Stimulated activated CD4-positive, alpha-beta T cell treated with anti-CD3 and anti-CD28 coated beads, Interleukin-2, amount 100 ng/mL, for 48 hours (primary cell): ENCODE results near the gene LAS1L.
"Not testable (repeated sequence)": the region's sequence is repeated elsewhere in the genome, so short reads cannot be mapped to it uniquely, and the experiment has no call there.

ENCODE experiments used
- DNase-seq, 2 donors: peaks; one replicate each; pipeline ENCODE4 v3.0.0-alpha.2; 2020

LAS1L gene

GRCh38 chrX:65534450-65535292 is at the start of gene LAS1L:
Gene LAS1L (minus strand): TSS chrX:65534787. CDS start chrX:65534715, 72 bp downstream.
- DNase-seq = peak; percentile 69 to 76

- no peak for DNase-seq
Measured at GRCh38 chrX:65582450-65583082, 48.0 kb upstream of the LAS1L start.

GRCh38 chrX:65581661-65582339 is 47.2 kb upstream of the LAS1L start:
- DNase-seq = peak; percentile 35 to 58

- DNase-seq = no peak
Measured at GRCh38 chrX:65578346-65578745, 43.8 kb upstream of the LAS1L start.

GRCh38 chrX:65576160-65576559 is 41.6 kb upstream of the LAS1L start:
- no peak for DNase-seq

- DNase-seq = no peak
Measured at GRCh38 chrX:65575022-65575421, 40.4 kb upstream of the LAS1L start.

GRCh38 chrX:65574356-65574755 is 39.8 kb upstream of the LAS1L start:
- DNase-seq = no peak

GRCh38 chrX:65572971-65573370 is 38.4 kb upstream of the LAS1L start:
- no peak for DNase-seq

- not testable (repeated sequence) for DNase-seq
Measured at GRCh38 chrX:65562850-65563249, 28.3 kb upstream of the LAS1L start.

- DNase-seq = no peak
Measured at GRCh38 chrX:65551489-65552339, 17.1 kb upstream of the LAS1L start.

GRCh38 chrX:65551086-65551485 is 16.5 kb upstream of the LAS1L start:
- no peak for DNase-seq

GRCh38 chrX:65545456-65545855 is 10.9 kb upstream of the LAS1L start:
- no peak for DNase-seq

- DNase-seq = no peak
Measured at GRCh38 chrX:65537229-65537628, 2.6 kb upstream of the LAS1L start.

GRCh38 chrX:65536291-65536690 is 1.7 kb upstream of the LAS1L start:
- no peak for DNase-seq

- no peak for DNase-seq
Measured at GRCh38 chrX:65532016-65532415, 2.6 kb downstream of the LAS1L start.

GRCh38 chrX:65528705-65529340 is 5.8 kb downstream of the LAS1L start:
- DNase-seq = peak; percentile 53 to 63

GRCh38 chrX:65528293-65528692 is 6.3 kb downstream of the LAS1L start:
- no peak for DNase-seq

- no peak for DNase-seq
Measured at GRCh38 chrX:65524139-65524538, 10.4 kb downstream of the LAS1L start.

- no peak for DNase-seq
Measured at GRCh38 chrX:65522739-65523372, 11.7 kb downstream of the LAS1L start.

- DNase-seq = not testable (repeated sequence)
Measured at GRCh38 chrX:65519530-65519929, 15.1 kb downstream of the LAS1L start.

GRCh38 chrX:65518980-65519379 is 15.6 kb downstream of the LAS1L start:
- DNase-seq = not testable (repeated sequence)

- DNase-seq = no peak
Measured at GRCh38 chrX:65517923-65518322, 16.7 kb downstream of the LAS1L start.
